HG03108 (cell line): ENCODE results near the gene RLF.
A peak's percentile ranks its signal among the peaks of the same experiment; 100 is the strongest.
"Not testable (repeated sequence)": the region's sequence is repeated elsewhere in the genome, so short reads cannot be mapped to it uniquely, and the experiment has no call there.

Experiments
- ATAC-seq: cut with Tn5 transposase; IDR thresholded peaks from one replicate; pipeline ENCODE4 v1.9.1; 2021; ENCODE audit warnings: moderate library complexity; ENCODE audit not compliant: unreplicated experiment

The RLF gene

GRCh38 chr1:40171036-40171435 lies 9.8 kb downstream of the RLF start:
- no peak for ATAC-seq

DNA sequence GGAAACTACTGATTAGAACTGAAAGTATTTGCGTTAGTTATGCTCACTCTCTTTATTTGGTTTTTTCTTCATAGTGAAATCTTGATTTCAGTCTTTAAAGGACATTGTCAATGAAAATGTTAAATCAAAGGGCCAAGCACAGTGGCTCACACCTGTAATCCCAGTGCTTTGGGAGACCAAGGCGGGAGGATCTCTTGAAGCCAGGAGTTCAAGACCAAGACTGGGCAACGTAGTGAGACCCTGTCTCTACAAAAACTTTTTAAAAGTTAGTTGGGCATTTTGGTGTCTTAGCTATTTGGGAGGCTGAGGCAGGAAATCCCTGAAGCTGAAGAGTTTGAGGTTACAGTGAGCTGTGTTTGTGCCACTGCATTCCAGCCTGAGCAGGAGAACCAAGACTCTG lies 13.6 kb downstream of the RLF start:
- ATAC-seq: no peak

GRCh38 chr1:40176989-40177388 lies 15.8 kb downstream of the RLF start:
- ATAC-seq: not testable (repeated sequence)

GRCh38 chr1:40178200-40178599 lies 17.0 kb downstream of the RLF start:
- no peak for ATAC-seq

- ATAC-seq: no peak
Measured at GRCh38 chr1:40179496-40180089, 18.4 kb downstream of the RLF start.

- no peak for ATAC-seq
Measured at GRCh38 chr1:40183055-40183710, 22.0 kb downstream of the RLF start.

DNA sequence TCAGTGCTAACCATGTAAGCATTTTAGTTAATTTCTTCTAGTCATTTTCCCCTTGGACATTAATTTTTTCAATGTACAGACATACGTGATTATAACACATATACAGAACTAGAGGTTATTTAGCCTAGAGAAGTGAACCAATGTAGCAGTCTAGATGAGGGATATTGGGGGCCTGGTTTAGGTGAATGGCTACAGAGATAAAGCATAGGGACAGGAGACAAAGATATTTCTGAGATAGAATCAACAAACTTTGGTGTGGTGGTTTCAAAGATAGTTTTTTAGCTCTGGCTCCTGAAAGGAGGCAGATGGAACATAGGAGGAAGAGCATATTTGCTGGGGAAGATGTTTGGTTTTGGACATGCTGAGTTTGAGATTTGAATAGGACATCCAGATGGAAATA lies 23.0 kb downstream of the RLF start:
- ATAC-seq: no peak

DNA sequence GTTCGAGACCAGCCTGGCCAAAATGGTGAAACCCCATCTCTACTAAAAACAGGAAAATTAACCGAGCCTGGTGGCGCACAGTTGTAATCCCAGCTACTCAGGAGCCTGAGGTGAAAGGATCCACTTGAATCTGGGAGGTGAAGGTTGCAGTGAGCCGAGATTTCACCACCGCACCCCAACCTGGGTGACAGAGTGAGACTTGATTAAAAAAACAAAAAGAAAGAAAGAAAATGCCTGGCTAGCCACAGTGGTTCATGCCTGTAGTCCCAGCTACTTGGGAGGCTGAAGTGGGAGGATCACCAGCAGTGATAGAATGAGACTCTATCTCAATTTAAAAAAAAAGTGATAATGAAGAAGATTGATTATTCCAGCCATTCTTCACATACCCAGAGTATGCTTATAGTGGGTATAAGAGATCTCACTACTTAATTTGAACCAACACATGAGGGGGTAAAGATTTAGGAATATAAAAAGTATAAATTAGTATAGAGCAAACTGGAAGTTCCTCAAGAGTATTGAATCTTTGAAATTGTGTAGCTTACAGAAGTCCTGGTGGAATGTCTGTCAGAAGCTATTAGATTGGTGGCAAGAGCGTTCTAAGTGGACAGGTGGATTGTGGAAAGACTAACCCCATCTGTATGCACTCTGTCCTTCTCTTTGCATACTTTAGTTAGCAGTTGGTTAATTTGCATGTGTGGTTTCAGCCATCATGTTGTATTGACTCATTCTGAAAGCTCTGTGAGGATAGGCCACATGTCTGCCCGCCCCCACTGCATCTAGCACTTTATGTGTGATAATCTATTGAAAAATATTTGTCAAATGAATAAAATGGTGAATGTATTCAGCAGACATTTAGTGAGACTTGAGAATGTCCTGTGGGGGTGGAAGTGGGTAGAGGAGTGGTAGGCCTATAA lies 25.0 kb downstream of the RLF start:
- peak; percentile 89 for ATAC-seq

- no peak for ATAC-seq
Measured at GRCh38 chr1:40187399-40187798, 26.2 kb downstream of the RLF start.

- not testable (repeated sequence) for ATAC-seq
Measured at GRCh38 chr1:40194639-40195038, 33.5 kb downstream of the RLF start.

DNA sequence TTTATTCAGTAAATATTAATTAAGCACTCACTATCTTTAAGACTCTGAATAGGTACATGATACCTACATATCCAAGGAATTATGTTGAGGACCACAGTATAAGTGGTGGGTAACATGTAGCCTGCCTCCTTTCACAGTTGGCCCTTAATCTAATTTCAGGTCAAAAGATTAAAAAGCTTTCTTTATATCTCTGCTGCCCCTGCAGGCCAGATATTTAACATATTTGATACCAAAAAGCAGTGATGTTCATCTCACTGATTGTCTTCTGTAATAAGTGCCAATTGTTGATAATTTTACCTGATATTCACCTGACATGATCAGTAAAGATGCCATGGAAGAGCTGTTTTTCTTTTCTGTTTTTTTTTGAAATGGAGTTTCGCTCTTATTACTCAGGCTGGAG lies 36.5 kb downstream of the RLF start:
- no peak for ATAC-seq

- no peak for ATAC-seq
Measured at GRCh38 chr1:40199126-40199525, 37.9 kb downstream of the RLF start.

DNA sequence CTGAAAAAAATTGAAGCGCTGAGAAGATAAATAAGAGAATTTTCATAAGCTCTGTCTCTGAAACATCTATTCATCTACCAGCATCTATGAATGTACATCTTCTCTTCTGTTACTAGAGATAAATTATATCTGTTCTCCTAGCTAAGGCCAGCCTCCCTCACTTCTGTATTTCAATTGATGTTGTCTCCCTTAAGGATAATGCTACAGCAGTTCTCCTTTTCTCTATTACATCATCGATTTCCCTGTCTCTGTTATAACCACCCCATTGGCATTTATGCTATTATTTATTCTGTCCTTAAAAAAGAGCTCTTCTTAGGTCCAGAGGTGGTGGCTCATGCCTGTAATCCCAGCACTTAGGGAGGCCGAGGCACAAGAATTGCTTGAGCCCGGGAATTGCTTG lies 43.7 kb downstream of the RLF start:
- no peak for ATAC-seq

DNA sequence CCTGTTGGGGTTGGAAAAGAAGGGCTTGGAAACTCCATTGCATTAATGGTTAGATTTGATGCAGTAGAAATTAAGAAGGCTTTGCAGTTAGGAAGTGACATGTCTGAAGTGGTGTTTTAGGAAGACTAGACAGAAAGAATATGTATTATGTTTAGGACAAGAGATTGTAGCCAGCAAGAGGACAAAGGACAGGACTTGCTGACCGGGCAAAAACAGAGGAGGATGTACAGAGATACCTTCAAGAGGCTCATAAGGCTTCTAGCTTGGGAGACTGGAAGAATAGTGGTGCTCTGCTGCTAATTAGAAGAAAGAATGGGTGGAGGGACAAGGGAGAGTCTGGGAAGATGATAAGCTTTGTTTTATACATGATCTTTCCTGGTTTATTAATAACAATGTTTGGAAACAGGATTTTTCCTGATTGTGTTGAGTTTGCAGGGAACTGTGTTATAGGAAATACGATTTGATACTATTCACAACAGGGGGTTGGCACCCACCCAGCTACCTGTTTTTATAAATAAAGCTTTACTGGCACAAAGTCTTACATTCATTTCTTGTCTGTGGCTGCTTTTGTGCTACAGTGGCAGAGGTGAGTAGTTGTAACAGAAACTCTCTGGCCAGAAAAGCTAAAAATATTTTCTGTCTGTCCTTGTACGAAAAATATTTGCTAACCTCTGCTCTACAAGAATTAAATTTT lies 49.5 kb downstream of the RLF start:
- ATAC-seq: no peak

DNA sequence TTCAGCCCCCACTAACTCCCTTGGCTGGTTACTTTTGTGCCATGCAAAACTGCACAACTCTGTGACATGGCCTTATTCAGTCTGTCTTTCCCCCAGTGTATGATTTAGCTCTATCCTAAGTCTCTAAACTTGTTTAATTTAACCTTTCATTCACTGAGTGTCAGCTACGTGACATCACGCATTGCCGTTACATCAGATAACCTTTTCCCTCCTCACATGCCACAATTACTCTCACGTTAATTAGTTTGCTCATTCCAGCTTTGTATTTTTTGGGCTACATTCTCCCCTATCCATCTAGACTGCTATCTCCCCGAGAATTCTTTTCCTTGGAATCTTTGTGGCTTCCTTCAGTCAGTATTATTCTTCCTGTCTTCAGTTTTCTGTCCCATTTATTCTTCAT lies 57.1 kb downstream of the RLF start:
- no peak for ATAC-seq

- not testable (repeated sequence) for ATAC-seq
Measured at GRCh38 chr1:40221471-40221905, 60.3 kb downstream of the RLF start.

- no peak for ATAC-seq
Measured at GRCh38 chr1:40221977-40222772, 61.0 kb downstream of the RLF start.

DNA sequence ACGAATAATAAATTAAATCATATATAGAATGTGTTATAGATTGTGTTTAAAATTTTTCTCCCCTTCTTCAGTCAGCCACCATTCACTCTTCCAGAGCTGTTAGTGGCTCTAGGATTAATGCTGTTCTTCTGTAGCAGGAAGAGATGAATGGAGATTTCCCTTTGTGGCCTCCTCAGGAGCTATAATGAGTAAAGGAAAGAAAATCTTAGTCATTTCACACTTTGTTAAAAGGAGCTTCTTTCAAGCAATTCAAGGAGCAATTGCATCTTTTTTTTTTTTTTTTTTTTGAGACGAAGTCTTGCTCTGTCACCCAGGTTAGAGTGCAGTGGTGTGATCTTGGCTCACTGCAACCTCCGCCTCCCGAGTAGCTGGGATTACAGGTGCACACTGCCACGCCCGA lies 62.9 kb downstream of the RLF start:
- ATAC-seq: no peak

DNA sequence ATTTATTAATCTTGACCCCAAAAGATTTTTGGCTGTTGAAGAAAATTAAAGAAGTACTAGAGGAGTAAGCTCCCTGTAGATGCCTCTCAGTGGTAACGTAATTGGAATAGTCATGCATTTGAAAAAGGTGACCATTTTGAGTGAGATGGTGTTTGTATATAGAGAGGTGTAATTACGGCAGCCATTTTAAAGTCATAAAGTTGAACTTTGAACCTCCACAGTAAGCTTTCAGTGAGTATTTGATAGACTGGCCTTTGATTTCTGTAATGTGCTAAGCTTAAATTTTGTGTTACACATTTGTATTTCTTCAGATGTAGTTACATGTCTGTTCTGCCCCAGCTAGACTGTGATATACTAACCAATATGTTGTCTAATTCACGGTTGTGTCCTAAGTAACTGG lies 65.0 kb downstream of the RLF start:
- ATAC-seq: no peak

- ATAC-seq: peak; percentile 86
Measured at GRCh38 chr1:40232444-40232843, 71.3 kb downstream of the RLF start.
